Measurements from ENCODE around the gene TRABD.
"Not testable (repeated sequence)": the region's sequence is repeated elsewhere in the genome, so short reads cannot be mapped to it uniquely, and the experiment has no call there.

TRABD gene

DNA sequence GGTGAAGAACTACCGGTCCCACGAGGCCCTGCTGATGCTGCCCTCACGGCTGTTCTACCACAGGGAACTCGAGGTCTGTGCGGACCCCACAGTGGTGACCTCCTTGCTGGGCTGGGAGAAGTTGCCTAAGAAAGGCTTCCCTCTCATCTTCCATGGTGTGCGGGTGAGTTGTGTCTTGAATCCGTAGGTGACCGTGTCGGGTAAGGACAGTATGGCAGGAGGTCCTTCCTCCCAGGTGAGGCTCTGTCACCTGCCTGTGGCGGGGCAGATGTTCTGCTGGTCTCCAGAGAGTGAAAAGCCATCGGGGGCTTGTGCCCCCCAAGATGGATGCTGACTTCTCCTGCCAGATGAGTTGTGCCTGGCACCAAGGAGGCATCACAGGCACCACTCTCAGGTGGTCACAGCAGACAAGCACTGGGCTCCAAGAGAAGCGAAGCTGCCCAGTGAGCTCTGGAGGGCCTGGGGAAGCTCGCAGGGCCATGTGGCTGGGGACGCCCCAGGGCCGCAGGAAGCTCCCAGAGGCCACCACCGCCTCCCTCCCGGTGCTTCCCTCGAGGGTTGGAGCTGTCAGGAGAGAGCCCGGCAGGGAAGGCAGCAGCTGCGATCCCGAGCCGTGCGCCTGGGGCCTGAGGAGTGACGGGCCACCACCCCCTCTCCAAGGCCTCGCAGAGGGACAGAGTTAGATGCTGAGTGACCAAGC lies 32.5 kb upstream of the TRABD start:
- DNase-seq: no peak

DNA sequence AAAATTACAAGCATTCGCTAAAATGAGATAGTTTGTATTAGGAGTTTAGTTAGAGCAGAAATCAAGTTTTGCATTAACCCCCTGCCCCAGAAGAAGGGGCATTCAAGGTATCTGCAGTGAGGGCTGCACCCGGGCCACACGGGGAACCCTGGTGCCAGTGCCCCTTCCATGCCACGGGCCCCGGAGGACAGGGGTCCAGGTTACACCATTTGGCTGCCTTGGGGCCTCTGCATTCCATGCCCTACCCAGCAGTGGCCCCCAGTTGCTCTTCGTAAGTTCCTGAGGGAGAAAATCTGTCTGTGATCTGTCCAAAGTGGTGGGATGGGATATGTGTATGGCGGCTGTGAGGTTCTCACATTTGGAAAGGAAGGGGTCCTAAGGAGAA lies 32.0 kb upstream of the TRABD start:
- no peak for DNase-seq

DNA sequence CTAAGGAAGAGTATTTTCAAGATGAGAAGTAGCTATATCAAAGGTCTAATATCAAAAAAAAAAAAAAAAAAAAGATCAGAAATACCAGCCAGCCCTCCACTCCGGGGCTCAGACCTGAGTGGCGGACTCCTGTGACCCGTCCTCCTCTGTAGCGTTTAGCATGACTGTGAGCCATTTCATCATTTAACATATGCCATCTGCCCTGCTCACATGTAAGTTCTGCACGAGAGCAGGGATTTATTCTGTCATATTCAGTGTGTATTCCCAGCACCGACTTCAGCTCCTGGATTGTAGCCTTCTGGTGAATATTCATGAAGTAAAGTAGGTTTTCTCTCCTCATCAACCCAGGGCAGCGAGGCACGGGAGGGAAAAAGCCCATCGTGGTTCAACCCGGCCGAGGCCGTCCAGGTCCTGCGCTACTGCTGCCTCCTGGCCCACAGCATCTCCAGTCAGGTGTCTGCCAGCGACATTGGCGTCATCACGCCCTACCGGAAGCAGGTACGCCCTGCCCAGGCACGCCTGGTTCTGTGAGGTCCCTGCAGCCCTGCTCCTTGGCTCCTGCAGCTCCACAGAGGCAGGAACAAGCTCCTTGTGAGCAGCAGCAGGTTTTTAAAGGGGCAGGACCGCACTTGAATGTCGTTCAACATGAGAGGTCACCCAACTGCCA lies 27.9 kb upstream of the TRABD start:
- no peak for DNase-seq

DNA sequence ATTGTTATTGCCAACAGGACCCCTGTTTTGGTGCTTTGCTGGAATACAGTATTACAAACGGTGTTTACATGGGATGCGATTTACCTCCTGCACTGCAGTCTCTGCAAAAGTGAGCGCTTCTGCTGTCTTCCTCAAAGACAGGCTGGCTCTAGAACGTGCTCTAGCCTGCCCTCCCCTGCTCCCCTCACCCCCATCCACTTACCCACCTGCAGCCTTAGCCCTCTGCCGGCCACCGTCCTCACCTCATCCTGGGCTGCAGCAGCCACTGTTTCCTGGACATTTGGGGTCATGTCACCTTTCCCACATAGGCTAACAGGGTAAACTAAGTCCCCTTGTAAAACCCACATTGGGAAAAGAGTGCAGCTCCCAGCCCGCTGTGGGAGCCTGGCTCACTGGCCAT lies 24.8 kb upstream of the TRABD start:
- DNase-seq: no peak

DNA sequence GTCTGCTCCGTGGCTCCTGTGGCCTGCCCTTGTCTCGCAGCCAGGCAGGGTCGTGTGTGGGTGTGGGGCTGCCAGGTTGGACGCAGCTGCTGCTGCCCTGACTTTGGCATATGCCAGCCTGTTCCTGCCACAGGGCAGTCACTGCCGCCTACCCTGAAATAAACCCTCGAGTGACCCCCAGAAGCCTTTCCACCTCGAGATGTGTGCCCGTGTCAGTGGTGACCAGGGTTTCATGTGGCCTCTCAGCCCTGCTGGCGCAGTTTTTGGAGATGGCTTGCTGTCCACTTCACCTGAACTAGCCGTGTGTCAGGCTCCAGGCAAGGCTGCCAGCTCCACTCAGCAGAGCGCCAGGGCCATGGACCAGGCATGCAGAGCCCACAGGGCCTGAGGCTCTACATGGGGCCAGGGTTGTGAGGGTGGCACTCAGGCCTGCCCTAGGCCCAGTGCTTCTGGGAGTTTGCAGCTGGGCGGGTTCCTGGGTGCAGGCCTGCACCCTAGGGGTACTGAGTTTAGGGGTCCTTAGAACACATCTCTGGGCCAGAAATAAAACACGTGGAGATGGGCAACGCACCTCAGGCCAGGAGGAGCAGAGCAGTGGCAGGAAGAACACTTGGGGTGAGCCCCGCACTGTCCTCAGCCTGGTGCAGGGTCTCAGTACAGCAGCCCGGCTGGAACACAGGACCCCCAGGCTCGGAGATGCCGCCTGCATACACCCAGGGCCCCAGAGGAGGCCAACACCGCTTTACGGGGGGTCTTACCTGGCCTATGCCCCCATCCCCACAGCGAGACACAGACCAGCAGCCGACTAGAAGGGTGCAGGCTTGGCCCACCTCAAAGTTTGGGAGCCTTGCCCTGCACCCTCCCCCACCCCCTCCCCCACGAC lies 24.0 kb upstream of the TRABD start:
- DNase-seq: no peak

DNA sequence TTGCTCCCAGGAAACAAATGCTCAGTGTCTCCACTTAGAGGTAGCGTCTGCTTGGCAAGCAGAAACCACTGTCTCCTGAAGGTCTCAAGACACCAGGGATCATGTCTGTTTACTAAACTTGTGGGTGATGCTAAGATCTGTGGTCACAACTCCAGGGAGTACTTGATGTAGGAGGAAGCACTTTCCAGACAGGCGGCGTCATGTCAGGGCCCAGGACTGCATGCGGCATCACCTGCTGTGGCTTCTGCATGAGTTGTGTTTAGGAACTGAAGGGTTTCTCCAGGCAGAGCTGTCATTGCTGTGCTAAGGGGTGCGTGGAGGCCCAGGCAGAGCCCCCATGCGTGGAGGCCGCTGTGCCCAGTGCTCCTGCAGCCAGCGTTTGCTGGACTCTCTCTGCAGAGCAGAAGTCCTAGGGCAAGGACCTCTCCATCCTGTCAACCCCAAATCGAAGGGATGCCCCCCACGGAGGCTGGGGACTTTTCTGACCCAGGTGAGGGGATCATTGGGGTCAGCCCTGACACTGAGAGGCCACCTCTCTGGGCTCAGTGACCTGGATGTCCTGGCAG lies 23.2 kb upstream of the TRABD start:
- no peak for DNase-seq

DNA sequence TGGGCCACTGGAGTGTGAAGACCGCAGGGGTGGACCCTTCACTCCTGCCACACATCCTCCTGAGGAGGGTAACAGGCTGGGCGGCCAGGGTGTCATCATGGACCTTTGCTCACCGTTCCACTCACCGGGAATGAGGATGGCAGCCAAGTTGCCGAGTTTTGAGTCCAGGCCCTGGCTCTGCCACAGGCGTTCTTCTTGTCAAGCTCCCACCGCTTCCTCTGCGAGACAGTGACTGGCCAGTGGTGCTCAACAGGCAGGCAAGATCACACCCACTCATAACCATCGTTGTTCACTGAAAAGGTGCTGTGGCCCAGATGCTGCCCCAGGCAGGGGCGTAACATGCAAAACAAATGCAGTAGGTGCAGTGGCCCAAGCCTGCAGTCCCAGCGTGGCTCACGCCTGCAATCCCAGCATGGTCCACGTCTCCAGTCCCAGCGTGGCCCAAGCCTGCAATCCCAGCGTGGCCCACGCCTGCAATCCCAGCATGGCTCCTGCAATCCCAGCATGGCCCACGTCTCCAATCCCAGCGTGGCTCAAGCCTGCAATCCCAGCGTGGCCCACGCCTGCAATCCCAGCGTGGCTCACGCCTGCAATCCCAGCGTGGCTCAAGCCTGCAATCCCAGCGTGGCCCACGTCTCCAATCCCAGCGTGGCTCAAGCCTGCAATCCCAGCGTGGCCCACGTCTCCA lies 20.1 kb upstream of the TRABD start:
- DNase-seq: no peak

GRCh38 chr22:50167689-50168489 lies 17.8 kb upstream of the TRABD start:
- no peak for DNase-seq

GRCh38 chr22:50168490-50169180 lies 17.1 kb upstream of the TRABD start:
- DNase-seq: not testable (repeated sequence)

GRCh38 chr22:50169181-50169759 lies 16.4 kb upstream of the TRABD start:
- no peak for DNase-seq

DNA sequence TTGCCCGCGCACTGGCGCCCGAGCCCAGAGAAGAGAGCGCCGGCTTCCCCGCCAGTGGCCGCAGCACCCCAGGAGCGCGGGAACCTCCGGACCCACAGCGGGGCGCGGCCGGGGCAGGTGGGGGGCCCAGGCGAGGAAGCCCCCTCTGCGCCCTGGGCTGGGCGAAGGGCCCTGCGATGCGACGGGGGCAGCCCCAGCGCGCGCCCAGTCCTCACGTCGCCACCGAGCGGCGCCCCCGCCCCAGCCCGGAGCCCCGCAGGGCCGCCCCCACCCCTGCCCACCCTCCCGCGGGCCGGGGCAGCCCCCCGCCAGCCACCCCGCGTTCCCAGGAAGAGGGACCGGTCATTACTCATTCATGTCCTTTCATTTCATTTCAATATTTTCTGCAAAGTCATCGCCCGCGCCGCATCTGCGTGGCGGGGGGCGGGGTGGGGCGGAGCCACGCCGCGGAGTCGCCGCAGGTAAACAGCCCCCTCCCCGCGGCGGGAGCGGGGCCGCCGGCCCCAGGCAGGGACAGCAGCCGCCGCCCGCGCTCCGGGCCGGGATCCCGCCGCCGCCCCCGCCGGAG lies 15.9 kb upstream of the TRABD start:
- no peak for DNase-seq

GRCh38 chr22:50170453-50171318 lies 15.0 kb upstream of the TRABD start, which contains the start of gene PANX2:
Gene PANX2, plus strand, starts transcription at chr22:50170731. Its CDS starts 0 bp downstream, at chr22:50170731.
- DNase-seq: no peak

GRCh38 chr22:50171319-50171964 lies 14.3 kb upstream of the TRABD start:
- DNase-seq: no peak

DNA sequence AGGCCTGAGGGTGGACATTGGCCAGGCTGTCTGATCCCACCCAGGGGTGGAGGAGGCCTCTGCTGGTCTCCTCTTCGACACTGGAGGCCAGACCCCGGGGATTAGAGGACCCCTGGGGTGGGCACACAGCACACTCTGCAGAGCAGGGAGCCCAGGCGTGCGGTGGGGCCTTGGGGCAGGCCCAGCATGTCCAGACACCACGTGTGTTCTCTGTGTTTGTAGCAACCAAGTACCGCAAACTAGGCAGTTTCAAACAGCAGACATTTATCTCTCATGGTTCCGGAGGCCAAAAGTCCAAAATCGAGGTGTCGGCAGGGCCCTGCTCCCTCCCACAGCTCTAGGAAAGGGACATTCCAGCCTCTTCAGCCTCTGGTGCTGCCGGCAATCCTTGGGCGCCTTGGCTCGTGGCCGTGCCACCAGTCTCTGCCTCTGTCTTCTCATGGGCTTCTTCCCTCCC lies 13.7 kb upstream of the TRABD start:
- no peak for DNase-seq

GRCh38 chr22:50173311-50173982 lies 12.3 kb upstream of the TRABD start:
- DNase-seq: no peak

GRCh38 chr22:50173983-50174355 lies 11.7 kb upstream of the TRABD start:
- no peak for DNase-seq

- no peak for DNase-seq
Observed at GRCh38 chr22:50174382-50175190, 11.1 kb upstream of the TRABD start.

- no peak for DNase-seq
Observed at GRCh38 chr22:50175191-50175461, 10.6 kb upstream of the TRABD start.
